Measurements from ENCODE around the gene ESRRG. TPM values are rescaled to one million over a fixed set of nuclear protein-coding genes. Genes with fewer than 3 reads are reported as not detected.

Gene ESRRG
- total and polyA plus RNA-seq, 2 experiments from 2014 or later: 1.2 to 1.7 TPM

DNA sequence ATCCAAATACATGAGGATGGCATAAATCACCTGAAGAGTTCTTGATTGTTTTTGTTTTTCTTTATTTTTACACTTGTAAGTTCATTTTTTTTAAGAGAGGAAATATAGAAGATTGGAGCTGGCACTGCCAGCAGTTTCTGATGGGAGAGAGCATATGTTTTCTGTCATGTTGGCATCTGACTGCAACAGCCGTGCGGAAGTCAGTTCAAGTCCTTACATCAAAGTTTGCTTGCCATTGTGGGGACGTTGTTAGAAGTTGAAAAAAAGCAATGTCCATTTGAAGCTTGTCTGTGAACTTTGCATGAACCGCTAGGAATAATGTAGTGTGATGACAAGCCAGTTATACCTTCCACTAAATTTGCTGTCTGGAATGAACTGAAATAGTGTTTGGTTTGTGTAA, 173.4 kb downstream of the ESRRG start (continued):
- TF ChIP-seq, protein P1, sequence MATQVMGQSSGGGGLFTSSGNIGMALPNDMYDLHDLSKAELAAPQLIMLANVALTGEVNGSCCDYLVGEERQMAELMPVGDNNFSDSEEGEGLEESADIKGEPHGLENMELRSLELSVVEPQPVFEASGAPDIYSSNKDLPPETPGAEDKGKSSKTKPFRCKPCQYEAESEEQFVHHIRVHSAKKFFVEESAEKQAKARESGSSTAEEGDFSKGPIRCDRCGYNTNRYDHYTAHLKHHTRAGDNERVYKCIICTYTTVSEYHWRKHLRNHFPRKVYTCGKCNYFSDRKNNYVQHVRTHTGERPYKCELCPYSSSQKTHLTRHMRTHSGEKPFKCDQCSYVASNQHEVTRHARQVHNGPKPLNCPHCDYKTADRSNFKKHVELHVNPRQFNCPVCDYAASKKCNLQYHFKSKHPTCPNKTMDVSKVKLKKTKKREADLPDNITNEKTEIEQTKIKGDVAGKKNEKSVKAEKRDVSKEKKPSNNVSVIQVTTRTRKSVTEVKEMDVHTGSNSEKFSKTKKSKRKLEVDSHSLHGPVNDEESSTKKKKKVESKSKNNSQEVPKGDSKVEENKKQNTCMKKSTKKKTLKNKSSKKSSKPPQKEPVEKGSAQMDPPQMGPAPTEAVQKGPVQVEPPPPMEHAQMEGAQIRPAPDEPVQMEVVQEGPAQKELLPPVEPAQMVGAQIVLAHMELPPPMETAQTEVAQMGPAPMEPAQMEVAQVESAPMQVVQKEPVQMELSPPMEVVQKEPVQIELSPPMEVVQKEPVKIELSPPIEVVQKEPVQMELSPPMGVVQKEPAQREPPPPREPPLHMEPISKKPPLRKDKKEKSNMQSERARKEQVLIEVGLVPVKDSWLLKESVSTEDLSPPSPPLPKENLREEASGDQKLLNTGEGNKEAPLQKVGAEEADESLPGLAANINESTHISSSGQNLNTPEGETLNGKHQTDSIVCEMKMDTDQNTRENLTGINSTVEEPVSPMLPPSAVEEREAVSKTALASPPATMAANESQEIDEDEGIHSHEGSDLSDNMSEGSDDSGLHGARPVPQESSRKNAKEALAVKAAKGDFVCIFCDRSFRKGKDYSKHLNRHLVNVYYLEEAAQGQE (IDR thresholded peaks at IDR 0.05; ENCODE audit: unreplicated experiment): no peak
- TF ChIP-seq EZH2phosphoT487 (IDR thresholded peaks at IDR 0.05; ENCODE audit: unreplicated experiment): no peak
- TF ChIP-seq POLR2AphosphoS5 (IDR thresholded peaks at IDR 0.05; ENCODE audit: low read depth): no peak
- TF ChIP-seq, protein P2, sequence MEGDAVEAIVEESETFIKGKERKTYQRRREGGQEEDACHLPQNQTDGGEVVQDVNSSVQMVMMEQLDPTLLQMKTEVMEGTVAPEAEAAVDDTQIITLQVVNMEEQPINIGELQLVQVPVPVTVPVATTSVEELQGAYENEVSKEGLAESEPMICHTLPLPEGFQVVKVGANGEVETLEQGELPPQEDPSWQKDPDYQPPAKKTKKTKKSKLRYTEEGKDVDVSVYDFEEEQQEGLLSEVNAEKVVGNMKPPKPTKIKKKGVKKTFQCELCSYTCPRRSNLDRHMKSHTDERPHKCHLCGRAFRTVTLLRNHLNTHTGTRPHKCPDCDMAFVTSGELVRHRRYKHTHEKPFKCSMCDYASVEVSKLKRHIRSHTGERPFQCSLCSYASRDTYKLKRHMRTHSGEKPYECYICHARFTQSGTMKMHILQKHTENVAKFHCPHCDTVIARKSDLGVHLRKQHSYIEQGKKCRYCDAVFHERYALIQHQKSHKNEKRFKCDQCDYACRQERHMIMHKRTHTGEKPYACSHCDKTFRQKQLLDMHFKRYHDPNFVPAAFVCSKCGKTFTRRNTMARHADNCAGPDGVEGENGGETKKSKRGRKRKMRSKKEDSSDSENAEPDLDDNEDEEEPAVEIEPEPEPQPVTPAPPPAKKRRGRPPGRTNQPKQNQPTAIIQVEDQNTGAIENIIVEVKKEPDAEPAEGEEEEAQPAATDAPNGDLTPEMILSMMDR (conservative IDR thresholded peaks at IDR 0.05; ENCODE audit: low read depth in 2 of 2): no peak
- TF ChIP-seq EZH2 (IDR thresholded peaks at IDR 0.05; ENCODE audit: low read depth, unreplicated experiment): no peak

GRCh38 chr1:216542741-216543140, 180.5 kb downstream of the ESRRG start:
- H2AFZ ChIP-seq: no peak overlapping the region
- H3K4me3 ChIP-seq: no peak overlapping the region
- DNase-seq (ENCODE audit: low spot score) (no peak), ATAC-seq (no peak)
- no peaks in the 10 kb centered on the region for H3K4me1 ChIP-seq (ENCODE audit: insufficient read depth)
- no peaks in the 10 kb centered on the region for H3K36me3 ChIP-seq (ENCODE audit: insufficient read depth)
- Mint-ChIP-seq H3K9me3 (no peaks in the 10 kb centered on the region), H3K4me3 (no peak overlapping the region), H3K4me1 (no peaks in the 10 kb centered on the region), H3K36me3 (ENCODE audit: low read depth) (no peaks in the 10 kb centered on the region), H3K27me3 (ENCODE audit: insufficient read depth, low read depth, poor library complexity) (no peaks in the 10 kb centered on the region), H3K27ac (no peak overlapping the region)
- H3K4me2 ChIP-seq: no peak overlapping the region
- H3K27me3 ChIP-seq (ENCODE audit: insufficient read depth): no peaks in the 10 kb centered on the region
- no peaks in the 10 kb centered on the region for H3K9me2 ChIP-seq (ENCODE audit: insufficient read depth)
- no peak overlapping the region for H3K27ac ChIP-seq (ENCODE audit: low read depth)
- H3K79me2 ChIP-seq (replicated peaks; ENCODE audit: insufficient read depth): no peaks in the 10 kb centered on the region
- no peaks in the 10 kb centered on the region for H3F3A ChIP-seq (replicated peaks; ENCODE audit: low read depth)
- H4K20me1 ChIP-seq (replicated peaks; ENCODE audit: insufficient read depth): no peaks in the 10 kb centered on the region
- TF ChIP-seq EZH2phosphoT487 (IDR thresholded peaks at IDR 0.05; ENCODE audit: unreplicated experiment) (no peak), ETS1 (IDR thresholded peaks at IDR 0.05) (no peak), POLR2AphosphoS5 (IDR thresholded peaks at IDR 0.05; ENCODE audit: low read depth) (no peak), ZNF114 (CRISPR knock-in tag; IDR thresholded peaks at IDR 0.05) (no peak), EZH2 (IDR thresholded peaks at IDR 0.05; ENCODE audit: low read depth, unreplicated experiment) (no peak)
- TF ChIP-seq, protein P3, sequence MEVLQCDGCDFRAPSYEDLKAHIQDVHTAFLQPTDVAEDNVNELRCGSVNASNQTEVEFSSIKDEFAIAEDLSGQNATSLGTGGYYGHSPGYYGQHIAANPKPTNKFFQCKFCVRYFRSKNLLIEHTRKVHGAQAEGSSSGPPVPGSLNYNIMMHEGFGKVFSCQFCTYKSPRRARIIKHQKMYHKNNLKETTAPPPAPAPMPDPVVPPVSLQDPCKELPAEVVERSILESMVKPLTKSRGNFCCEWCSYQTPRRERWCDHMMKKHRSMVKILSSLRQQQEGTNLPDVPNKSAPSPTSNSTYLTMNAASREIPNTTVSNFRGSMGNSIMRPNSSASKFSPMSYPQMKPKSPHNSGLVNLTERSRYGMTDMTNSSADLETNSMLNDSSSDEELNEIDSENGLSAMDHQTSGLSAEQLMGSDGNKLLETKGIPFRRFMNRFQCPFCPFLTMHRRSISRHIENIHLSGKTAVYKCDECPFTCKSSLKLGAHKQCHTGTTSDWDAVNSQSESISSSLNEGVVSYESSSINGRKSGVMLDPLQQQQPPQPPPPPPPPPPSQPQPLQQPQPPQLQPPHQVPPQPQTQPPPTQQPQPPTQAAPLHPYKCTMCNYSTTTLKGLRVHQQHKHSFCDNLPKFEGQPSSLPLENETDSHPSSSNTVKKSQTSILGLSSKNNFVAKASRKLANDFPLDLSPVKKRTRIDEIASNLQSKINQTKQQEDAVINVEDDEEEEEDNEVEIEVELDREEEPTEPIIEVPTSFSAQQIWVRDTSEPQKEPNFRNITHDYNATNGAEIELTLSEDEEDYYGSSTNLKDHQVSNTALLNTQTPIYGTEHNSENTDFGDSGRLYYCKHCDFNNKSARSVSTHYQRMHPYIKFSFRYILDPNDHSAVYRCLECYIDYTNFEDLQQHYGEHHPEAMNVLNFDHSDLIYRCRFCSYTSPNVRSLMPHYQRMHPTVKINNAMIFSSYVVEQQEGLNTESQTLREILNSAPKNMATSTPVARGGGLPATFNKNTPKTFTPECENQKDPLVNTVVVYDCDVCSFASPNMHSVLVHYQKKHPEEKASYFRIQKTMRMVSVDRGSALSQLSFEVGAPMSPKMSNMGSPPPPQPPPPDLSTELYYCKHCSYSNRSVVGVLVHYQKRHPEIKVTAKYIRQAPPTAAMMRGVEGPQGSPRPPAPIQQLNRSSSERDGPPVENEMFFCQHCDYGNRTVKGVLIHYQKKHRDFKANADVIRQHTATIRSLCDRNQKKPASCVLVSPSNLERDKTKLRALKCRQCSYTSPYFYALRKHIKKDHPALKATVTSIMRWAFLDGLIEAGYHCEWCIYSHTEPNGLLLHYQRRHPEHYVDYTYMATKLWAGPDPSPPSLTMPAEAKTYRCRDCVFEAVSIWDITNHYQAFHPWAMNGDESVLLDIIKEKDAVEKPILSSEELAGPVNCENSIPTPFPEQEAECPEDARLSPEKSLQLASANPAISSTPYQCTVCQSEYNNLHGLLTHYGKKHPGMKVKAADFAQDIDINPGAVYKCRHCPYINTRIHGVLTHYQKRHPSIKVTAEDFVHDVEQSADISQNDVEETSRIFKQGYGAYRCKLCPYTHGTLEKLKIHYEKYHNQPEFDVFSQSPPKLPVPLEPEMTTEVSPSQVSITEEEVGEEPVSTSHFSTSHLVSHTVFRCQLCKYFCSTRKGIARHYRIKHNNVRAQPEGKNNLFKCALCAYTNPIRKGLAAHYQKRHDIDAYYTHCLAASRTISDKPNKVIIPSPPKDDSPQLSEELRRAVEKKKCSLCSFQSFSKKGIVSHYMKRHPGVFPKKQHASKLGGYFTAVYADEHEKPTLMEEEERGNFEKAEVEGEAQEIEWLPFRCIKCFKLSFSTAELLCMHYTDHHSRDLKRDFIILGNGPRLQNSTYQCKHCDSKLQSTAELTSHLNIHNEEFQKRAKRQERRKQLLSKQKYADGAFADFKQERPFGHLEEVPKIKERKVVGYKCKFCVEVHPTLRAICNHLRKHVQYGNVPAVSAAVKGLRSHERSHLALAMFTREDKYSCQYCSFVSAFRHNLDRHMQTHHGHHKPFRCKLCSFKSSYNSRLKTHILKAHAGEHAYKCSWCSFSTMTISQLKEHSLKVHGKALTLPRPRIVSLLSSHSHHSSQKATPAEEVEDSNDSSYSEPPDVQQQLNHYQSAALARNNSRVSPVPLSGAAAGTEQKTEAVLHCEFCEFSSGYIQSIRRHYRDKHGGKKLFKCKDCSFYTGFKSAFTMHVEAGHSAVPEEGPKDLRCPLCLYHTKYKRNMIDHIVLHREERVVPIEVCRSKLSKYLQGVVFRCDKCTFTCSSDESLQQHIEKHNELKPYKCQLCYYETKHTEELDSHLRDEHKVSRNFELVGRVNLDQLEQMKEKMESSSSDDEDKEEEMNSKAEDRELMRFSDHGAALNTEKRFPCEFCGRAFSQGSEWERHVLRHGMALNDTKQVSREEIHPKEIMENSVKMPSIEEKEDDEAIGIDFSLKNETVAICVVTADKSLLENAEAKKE (CRISPR knock-in tag; IDR thresholded peaks at IDR 0.05): no peak
- TF ChIP-seq, protein P1 (IDR thresholded peaks at IDR 0.05; ENCODE audit: unreplicated experiment): no peak

All from GM23338 (cell line).